Caco-2 (cell line): Measurements from ENCODE around the gene ERC2. TPM values are rescaled to one million over a fixed set of nuclear protein-coding genes. Genes with fewer than 3 reads are reported as not detected.

Source experiments
- BruUV-seq: library from RNA; stranded (reverse); fragments of 400-500 nt; replicated peaks from 2 replicates; lab custom pipeline; 2021; lab: Mats Ljungman, UMichigan
- CTCF ChIA-PET: fragments of 300-600 bp; sonication (Branson Sonifier 250); formaldehyde crosslinking; loops from one replicate; lab custom pipeline; 2022; ENCODE audit warnings: antibody characterized with exemption; lab: Charles Lee
- POLR2A ChIA-PET: fragments of 300-600 bp; sonication (Branson Sonifier 250); formaldehyde crosslinking; loops from one replicate; lab custom pipeline; 2022; ENCODE audit warnings: antibody characterized with exemption; lab: Charles Lee
- DNase-seq, 2 experiments: peaks; one replicate each; pipeline versions ENCODE4 v3.0.0 to v3.0.0-alpha.2; 2020 to 2022
- H3K27me3 ChIP-seq: replicated peaks from 2 replicates; pipeline ENCODE4 v1.6.0; 2011; ENCODE audit warnings: low read length; ENCODE audit not compliant: control insufficient read depth, insufficient read depth
- H3K36me3 ChIP-seq: 2 replicates; pipeline ENCODE4 v1.5.1; 2011; ENCODE audit warnings: low read length; ENCODE audit not compliant: control insufficient read depth, insufficient read depth
- H3K4me1 ChIP-seq: fragments of 250-450 bp; sonication (Bioruptor Pico); 2 replicates; pipeline ENCODE4 v1.5.1; 2020; ENCODE audit warnings: mild to moderate bottlenecking
- H3K4me3 ChIP-seq: 2 replicates; pipeline ENCODE4 v1.5.1; 2011; ENCODE audit warnings: low read depth, mild to moderate bottlenecking, control low read depth, low read length
- H3K9me3 ChIP-seq: fragments of 250-450 bp; sonication (Bioruptor Pico); 2 replicates; pipeline ENCODE4 v1.5.1; 2020; ENCODE audit warnings: mild to moderate bottlenecking, moderate library complexity
- H3K27ac Mint-ChIP-seq: one replicate; pipeline ENCODE4 v1.8.0; 2022; ENCODE audit warnings: mixed read lengths; ENCODE audit not compliant: unreplicated experiment
- H3K27me3 Mint-ChIP-seq: one replicate; pipeline ENCODE4 v1.8.0; 2022; ENCODE audit warnings: mixed read lengths; ENCODE audit not compliant: insufficient read depth, unreplicated experiment
- H3K36me3 Mint-ChIP-seq: one replicate; pipeline ENCODE4 v1.8.0; 2022; ENCODE audit warnings: mild to moderate bottlenecking, mixed read lengths; ENCODE audit not compliant: insufficient read depth, unreplicated experiment
- H3K4me1 Mint-ChIP-seq: one replicate; pipeline ENCODE4 v1.8.0; 2022; ENCODE audit warnings: low read depth, mixed read lengths; ENCODE audit not compliant: unreplicated experiment
- H3K4me3 Mint-ChIP-seq: one replicate; pipeline ENCODE4 v1.8.0; 2022; ENCODE audit warnings: mild to moderate bottlenecking, moderate library complexity, mixed read lengths; ENCODE audit not compliant: unreplicated experiment
- H3K9me3 Mint-ChIP-seq: one replicate; pipeline ENCODE4 v1.8.0; 2022; ENCODE audit warnings: mixed read lengths; ENCODE audit not compliant: unreplicated experiment
- intact Hi-C: fragments of 100-400 bp; cut with micrococcal nuclease; formaldehyde crosslinking; loops from one replicate; pipeline ENCODE4 v1.10.0; 2022; ENCODE audit not compliant: unreplicated experiment
- total RNA-seq: library from RNA; stranded (reverse); gene quantifications from 2 replicates; pipeline ENCODE4 v1.2.3, GENCODE V29; 2022
- TF ChIP-seq, protein P1 (sequence below), 2 experiments: fragments of 200-600 bp in 1 of 2; IDR thresholded peaks; 1 replicate in 1 of 2; 2 replicates in 1 of 2; pipeline versions ENCODE4 v1.5.1 to v1.8.0; 2011 to 2022; ENCODE audit warnings: antibody characterized with exemption in 1 of 2, control low read depth in 1 of 2, inconsistent platforms in 1 of 2, low read depth in 1 of 2, low read length in 1 of 2, mild to moderate bottlenecking in 1 of 2, moderate library complexity in 1 of 2; ENCODE audit not compliant: insufficient read depth in 1 of 2, severe bottlenecking in 1 of 2, unreplicated experiment in 1 of 2

ERC2 gene
- total RNA-seq, 1 experiment from 2014 or later, result 0.54 TPM

DNA sequence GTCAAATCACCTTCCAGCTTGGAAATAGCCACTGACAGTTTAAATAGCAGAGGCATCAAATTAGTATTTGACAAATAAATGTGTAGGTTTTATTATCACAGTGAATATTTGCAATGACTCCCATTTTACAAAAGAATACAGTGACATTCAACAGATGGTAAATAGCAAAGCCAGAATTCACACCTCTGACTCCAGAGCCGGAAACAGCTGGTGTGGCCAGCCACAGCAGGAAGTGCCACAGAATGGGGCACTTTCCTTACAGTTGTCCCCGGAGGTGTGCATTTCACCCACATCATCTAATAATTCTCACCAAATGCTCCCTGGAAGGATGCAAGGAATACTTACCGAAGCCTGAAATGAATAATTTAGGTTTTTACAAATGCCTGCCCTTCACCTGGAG, 685.5 kb downstream of the ERC2 start:
- intact Hi-C loops, result no loop called here
- Mint-ChIP-seq H3K36me3 (no peaks in the 10 kb centered on the region), H3K27me3 (peaks cover 20% of the 10 kb centered on the region), H3K27ac (no peak overlapping the region), H3K4me1 (no peaks in the 10 kb centered on the region), H3K9me3 (no peaks in the 10 kb centered on the region), H3K4me3 (no peak overlapping the region)
- no peaks in the 10 kb centered on the region for H3K9me3 ChIP-seq
- TF ChIP-seq, protein P1, sequence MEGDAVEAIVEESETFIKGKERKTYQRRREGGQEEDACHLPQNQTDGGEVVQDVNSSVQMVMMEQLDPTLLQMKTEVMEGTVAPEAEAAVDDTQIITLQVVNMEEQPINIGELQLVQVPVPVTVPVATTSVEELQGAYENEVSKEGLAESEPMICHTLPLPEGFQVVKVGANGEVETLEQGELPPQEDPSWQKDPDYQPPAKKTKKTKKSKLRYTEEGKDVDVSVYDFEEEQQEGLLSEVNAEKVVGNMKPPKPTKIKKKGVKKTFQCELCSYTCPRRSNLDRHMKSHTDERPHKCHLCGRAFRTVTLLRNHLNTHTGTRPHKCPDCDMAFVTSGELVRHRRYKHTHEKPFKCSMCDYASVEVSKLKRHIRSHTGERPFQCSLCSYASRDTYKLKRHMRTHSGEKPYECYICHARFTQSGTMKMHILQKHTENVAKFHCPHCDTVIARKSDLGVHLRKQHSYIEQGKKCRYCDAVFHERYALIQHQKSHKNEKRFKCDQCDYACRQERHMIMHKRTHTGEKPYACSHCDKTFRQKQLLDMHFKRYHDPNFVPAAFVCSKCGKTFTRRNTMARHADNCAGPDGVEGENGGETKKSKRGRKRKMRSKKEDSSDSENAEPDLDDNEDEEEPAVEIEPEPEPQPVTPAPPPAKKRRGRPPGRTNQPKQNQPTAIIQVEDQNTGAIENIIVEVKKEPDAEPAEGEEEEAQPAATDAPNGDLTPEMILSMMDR (IDR thresholded peaks at IDR 0.05; ENCODE audit: insufficient read depth in 1 of 2, low read depth in 1 of 2, low read length in 1 of 2, severe bottlenecking in 1 of 2, unreplicated experiment in 1 of 2), result no peak
- no TSS peak for BruUV-seq
- no peak for DNase-seq
- H3K27me3 ChIP-seq, result no peaks in the 10 kb centered on the region
- ChIA-PET POLR2A (interaction anchor here (0.6 kb wide), 1 partner anchor 976 kb away, joined by 3 read pairs; no protein-coding TSS in a partner anchor), CTCF (no interaction called here)
- no peak overlapping the region for H3K4me3 ChIP-seq
- H3K4me1 ChIP-seq, result no peaks in the 10 kb centered on the region
- H3K36me3 ChIP-seq, result no peaks in the 10 kb centered on the region

DNA sequence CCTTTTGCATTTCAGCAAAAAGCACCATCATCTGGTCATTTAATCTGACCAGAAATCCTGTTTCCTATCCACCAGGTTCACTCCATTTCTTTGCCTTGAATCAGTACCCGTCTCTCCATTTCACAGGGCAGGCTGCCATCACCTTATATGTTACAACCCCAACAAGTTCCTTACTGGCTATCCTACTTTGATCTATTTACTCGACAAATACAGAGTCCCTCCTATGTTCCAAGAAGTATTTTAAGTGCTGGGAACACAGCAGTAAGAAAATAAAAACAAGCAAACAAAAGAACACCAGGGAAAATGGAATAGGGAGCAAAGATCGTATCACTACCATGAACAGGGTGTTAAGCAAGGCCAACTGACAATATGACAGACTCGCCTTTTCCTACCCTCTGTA, 685.9 kb downstream of the ERC2 start:
- no peak overlapping the region for H3K27ac Mint-ChIP-seq
- DNase-seq, result no peak
- intact Hi-C loops, result no loop called here
- H3K4me3 ChIP-seq, result no peak overlapping the region
- no TSS peak for BruUV-seq
- H3K9me3 ChIP-seq, result no peaks in the 10 kb centered on the region
- no peaks in the 10 kb centered on the region for H3K27me3 ChIP-seq
- ChIA-PET CTCF (no interaction called here), POLR2A (no interaction called here)
- no peaks in the 10 kb centered on the region for H3K9me3 Mint-ChIP-seq
- H3K36me3 Mint-ChIP-seq, result no peaks in the 10 kb centered on the region
- no peaks in the 10 kb centered on the region for H3K4me1 ChIP-seq
- TF ChIP-seq, protein P1 (IDR thresholded peaks at IDR 0.05; ENCODE audit: insufficient read depth in 1 of 2, low read depth in 1 of 2, low read length in 1 of 2, severe bottlenecking in 1 of 2, unreplicated experiment in 1 of 2), result no peak
- peaks cover 20% of the 10 kb centered on the region for H3K27me3 Mint-ChIP-seq
- no peaks in the 10 kb centered on the region for H3K4me1 Mint-ChIP-seq
- no peaks in the 10 kb centered on the region for H3K36me3 ChIP-seq
- H3K4me3 Mint-ChIP-seq, result no peak overlapping the region

GRCh38 chr3:55780913-55781312, 687.4 kb downstream of the ERC2 start:
- H3K27me3 Mint-ChIP-seq, result peaks cover 20% of the 10 kb centered on the region
- no peaks in the 10 kb centered on the region for H3K27me3 ChIP-seq
- H3K4me1 ChIP-seq, result no peaks in the 10 kb centered on the region
- H3K4me1 Mint-ChIP-seq, result no peaks in the 10 kb centered on the region
- H3K36me3 ChIP-seq, result no peaks in the 10 kb centered on the region
- H3K4me3 ChIP-seq, result no peak overlapping the region
- TF ChIP-seq, protein P1 (IDR thresholded peaks at IDR 0.05; ENCODE audit: insufficient read depth in 1 of 2, low read depth in 1 of 2, low read length in 1 of 2, severe bottlenecking in 1 of 2, unreplicated experiment in 1 of 2), result no peak
- POLR2A ChIA-PET, result no interaction called here
- H3K27ac Mint-ChIP-seq, result no peak overlapping the region
- no peak for DNase-seq
- H3K9me3 Mint-ChIP-seq, result no peaks in the 10 kb centered on the region
- intact Hi-C loops, result no loop called here
- no TSS peak for BruUV-seq
- no peaks in the 10 kb centered on the region for H3K36me3 Mint-ChIP-seq
- no peak overlapping the region for H3K4me3 Mint-ChIP-seq
- CTCF ChIA-PET, result no interaction called here
- no peaks in the 10 kb centered on the region for H3K9me3 ChIP-seq
